HEK293T (cell line): ENCODE results near the gene GNAQ.

Source experiments
- ARNT ChIP-seq: fragments of 450-650 bp; IDR thresholded peaks from 2 replicates; pipeline ENCODE4 v1.6.1; 2017; ENCODE audit warnings: mild to moderate bottlenecking
- CTBP1 ChIP-seq: fragments of 450-650 bp; IDR thresholded peaks from 2 replicates; pipeline ENCODE4 v1.6.1; 2016; ENCODE audit warnings: borderline replicate concordance
- ELF4 ChIP-seq: fragments of 450-650 bp; IDR thresholded peaks from 2 replicates; pipeline ENCODE4 v1.6.1; 2017; ENCODE audit warnings: antibody characterized with exemption
- FOXA1 ChIP-seq: fragments of 450-650 bp; IDR thresholded peaks from 2 replicates; pipeline ENCODE4 v1.6.1; 2016; ENCODE audit warnings: mild to moderate bottlenecking
- FOXM1 ChIP-seq: fragments of 450-650 bp; IDR thresholded peaks from 2 replicates; pipeline ENCODE4 v1.6.1; 2017; ENCODE audit warnings: mild to moderate bottlenecking, borderline replicate concordance
- HDGF ChIP-seq: fragments of 450-650 bp; IDR thresholded peaks from 2 replicates; pipeline ENCODE4 v1.6.1; 2017; ENCODE audit warnings: antibody characterized with exemption, borderline replicate concordance
- L3MBTL2 ChIP-seq: fragments of 450-650 bp; conservative IDR thresholded peaks from 2 replicates; pipeline ENCODE4 v1.6.1; 2016; ENCODE audit warnings: mild to moderate bottlenecking
- SP1 ChIP-seq: fragments of 450-650 bp; IDR thresholded peaks from 2 replicates; pipeline ENCODE4 v1.6.1; 2017
- TARDBP ChIP-seq: fragments of 450-650 bp; IDR thresholded peaks from 2 replicates; pipeline ENCODE4 v1.6.1; 2016

GRCh38 chr9:77974434-77974833 is 57.2 kb downstream of the GNAQ start:
- TF ChIP-seq SP1 (no peak), FOXM1 (no peak), CTBP1 (no peak), TARDBP (no peak), HDGF (no peak), FOXA1 (no peak), L3MBTL2 (no peak), ARNT (no peak), ELF4 (no peak)
